ENCODE data around the gene CAMK1D. TPM values are rescaled to one million over a fixed set of nuclear protein-coding genes. Genes with fewer than 3 reads are reported as not detected.
A peak's percentile ranks its signal among the peaks of the same experiment; 100 is the strongest.

CAMK1D gene
- total RNA-seq, 1 donor = 11.2 TPM

DNA sequence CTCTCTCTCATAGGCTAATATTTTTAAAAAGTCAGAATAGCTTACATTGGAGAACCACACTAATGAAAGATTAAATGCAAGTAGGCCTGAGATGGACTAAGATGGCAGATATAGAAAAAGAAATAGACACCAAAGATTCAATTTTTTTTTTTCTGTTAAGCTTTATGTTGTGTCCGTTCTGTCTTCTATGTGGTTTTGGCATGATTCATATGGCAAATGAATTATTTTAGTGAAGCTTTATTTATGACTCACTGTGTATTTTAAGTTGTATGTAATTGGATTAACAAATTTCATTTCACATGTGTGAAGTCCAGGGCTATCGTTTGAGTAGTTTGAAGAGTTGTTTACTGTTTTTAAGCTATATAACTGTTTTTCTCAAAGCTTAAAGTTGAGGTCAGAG lies 214.8 kb downstream of the CAMK1D start:
- Histone ChIP-seq H2AFZ (ENCODE audit: low read length) (no peak overlapping the region), H3K36me3 (ENCODE audit: insufficient read depth, low read length) (no peaks in the 10 kb centered on the region), H3K79me2 (ENCODE audit: insufficient read depth, low read length) (no peaks in the 10 kb centered on the region), H3K4me3 (ENCODE audit: insufficient read depth, low read length) (no peak overlapping the region), H3K27ac (ENCODE audit: low read depth, low read length) (no peak overlapping the region), H4K20me1 (ENCODE audit: insufficient read depth, low read length) (no peaks in the 10 kb centered on the region), H3K4me2 (ENCODE audit: insufficient read depth, low read length) (no peak overlapping the region), H3K4me1 (ENCODE audit: insufficient read depth, low read length) (no peaks in the 10 kb centered on the region), H3K9me3 (ENCODE audit: low read depth, low read length) (no peaks in the 10 kb centered on the region), H3K27me3 (ENCODE audit: insufficient read depth, low read length) (peaks cover 6% of the 10 kb centered on the region)
- DNase-seq (ENCODE audit: insufficient read length, low spot score, missing footprints) = peak; percentile 74
- TF ChIP-seq, protein P1, sequence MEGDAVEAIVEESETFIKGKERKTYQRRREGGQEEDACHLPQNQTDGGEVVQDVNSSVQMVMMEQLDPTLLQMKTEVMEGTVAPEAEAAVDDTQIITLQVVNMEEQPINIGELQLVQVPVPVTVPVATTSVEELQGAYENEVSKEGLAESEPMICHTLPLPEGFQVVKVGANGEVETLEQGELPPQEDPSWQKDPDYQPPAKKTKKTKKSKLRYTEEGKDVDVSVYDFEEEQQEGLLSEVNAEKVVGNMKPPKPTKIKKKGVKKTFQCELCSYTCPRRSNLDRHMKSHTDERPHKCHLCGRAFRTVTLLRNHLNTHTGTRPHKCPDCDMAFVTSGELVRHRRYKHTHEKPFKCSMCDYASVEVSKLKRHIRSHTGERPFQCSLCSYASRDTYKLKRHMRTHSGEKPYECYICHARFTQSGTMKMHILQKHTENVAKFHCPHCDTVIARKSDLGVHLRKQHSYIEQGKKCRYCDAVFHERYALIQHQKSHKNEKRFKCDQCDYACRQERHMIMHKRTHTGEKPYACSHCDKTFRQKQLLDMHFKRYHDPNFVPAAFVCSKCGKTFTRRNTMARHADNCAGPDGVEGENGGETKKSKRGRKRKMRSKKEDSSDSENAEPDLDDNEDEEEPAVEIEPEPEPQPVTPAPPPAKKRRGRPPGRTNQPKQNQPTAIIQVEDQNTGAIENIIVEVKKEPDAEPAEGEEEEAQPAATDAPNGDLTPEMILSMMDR (IDR thresholded peaks at IDR 0.05; ENCODE audit: extremely low read depth, low read depth, low read length) = no peak

DNA sequence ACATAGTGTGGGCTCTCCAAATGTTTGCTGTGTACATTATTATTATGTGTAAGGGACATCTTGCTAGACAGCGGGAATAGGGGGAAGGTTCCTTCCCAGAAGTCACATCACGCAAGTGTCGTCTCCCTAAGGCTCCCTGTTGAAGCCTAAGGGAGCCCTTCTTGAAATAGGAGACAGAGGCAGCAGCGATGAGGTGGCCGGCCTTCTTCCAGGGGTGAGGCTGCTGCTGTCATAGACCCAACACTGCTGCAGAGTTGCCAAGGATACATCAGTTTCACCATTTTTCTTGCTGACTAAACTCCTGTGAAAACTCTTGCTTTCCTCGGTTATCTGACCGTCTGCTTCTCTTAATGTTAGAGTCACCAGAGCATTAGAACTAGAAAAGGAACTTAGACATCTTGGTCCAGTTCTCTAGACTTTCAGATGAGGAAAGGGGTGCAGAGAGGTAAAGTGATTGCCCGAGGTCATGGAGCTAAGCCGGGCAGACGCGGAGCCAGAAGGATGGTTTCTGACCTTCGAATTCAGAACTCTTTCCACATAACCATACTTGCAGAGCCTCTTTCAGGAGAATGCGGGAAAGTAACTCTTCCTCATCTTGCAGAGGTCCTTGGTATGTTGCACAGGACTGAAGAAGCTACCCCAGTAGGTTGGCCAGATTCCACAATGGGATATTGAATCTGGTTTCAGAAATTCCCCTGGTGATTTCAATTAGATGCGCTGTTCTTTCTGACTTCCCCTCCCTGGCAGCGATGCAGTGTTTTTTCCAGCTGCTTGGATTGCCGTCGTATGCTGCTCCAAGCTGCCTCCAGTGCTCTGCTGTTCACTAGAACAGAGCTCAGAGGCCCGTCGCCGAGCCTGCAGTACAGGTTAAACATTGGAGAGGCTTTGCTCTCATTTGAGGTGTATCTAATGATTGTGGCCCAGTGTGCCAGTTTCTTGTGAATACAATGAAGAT lies 217.1 kb downstream of the CAMK1D start:
- no peaks in the 10 kb centered on the region for H4K20me1 ChIP-seq (ENCODE audit: insufficient read depth, low read length)
- no peak overlapping the region for H2AFZ ChIP-seq (ENCODE audit: low read length)
- H3K36me3 ChIP-seq (ENCODE audit: insufficient read depth, low read length) = no peaks in the 10 kb centered on the region
- H3K4me1 ChIP-seq (ENCODE audit: insufficient read depth, low read length) = no peaks in the 10 kb centered on the region
- H3K27ac ChIP-seq (ENCODE audit: low read depth, low read length) = no peak overlapping the region
- peak; percentile 74 for DNase-seq (ENCODE audit: insufficient read length, low spot score, missing footprints)
- TF ChIP-seq, protein P1 (IDR thresholded peaks at IDR 0.05; ENCODE audit: extremely low read depth, low read depth, low read length) = no peak
- no peaks in the 10 kb centered on the region for H3K9me3 ChIP-seq (ENCODE audit: low read depth, low read length)
- no peaks in the 10 kb centered on the region for H3K79me2 ChIP-seq (ENCODE audit: insufficient read depth, low read length)
- peaks cover 6% of the 10 kb centered on the region for H3K27me3 ChIP-seq (ENCODE audit: insufficient read depth, low read length)
- no peak overlapping the region for H3K4me3 ChIP-seq (ENCODE audit: insufficient read depth, low read length)
- no peak overlapping the region for H3K4me2 ChIP-seq (ENCODE audit: insufficient read depth, low read length)

DNA sequence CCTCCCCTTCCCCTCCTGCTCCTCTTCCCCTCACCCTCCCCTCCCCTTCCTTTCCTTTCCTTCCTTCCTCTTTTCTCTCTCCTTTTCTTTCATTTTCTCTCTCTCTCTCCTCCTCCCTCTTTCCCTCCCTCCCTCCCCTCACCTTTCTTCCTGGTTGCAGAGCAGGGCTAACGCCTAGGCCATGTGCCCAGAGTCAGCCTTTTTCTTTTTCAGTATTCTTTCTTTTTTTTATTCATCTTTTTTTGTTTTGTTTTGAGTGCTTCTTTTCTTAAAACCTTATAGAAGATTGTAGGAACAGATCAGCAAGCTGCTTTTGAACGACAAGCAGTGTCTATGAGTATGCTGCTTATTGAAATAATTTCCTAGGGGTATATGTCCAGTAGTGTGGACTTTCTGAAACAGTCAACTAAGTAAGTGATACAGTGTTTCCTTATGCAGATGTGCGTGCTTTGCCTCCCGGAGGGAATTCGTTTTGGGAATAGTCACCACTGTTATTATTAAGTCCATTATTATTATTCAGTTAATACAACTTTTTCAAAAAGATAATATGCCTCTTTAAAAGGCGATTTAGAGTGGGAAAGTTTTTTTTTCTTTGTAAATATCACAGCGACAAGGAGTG lies 219.2 kb downstream of the CAMK1D start:
- H3K27me3 ChIP-seq (ENCODE audit: insufficient read depth, low read length) = peaks cover 4% of the 10 kb centered on the region
- H3K27ac ChIP-seq (ENCODE audit: low read depth, low read length) = no peak overlapping the region
- H3K4me3 ChIP-seq (ENCODE audit: insufficient read depth, low read length) = no peak overlapping the region
- DNase-seq (ENCODE audit: insufficient read length, low spot score, missing footprints) = no peak
- H3K9me3 ChIP-seq (ENCODE audit: low read depth, low read length) = no peaks in the 10 kb centered on the region
- TF ChIP-seq, protein P1 (IDR thresholded peaks at IDR 0.05; ENCODE audit: extremely low read depth, low read depth, low read length) = no peak
- H3K79me2 ChIP-seq (ENCODE audit: insufficient read depth, low read length) = no peaks in the 10 kb centered on the region
- H3K4me2 ChIP-seq (ENCODE audit: insufficient read depth, low read length) = no peak overlapping the region
- H3K36me3 ChIP-seq (ENCODE audit: insufficient read depth, low read length) = no peaks in the 10 kb centered on the region
- H3K4me1 ChIP-seq (ENCODE audit: insufficient read depth, low read length) = no peaks in the 10 kb centered on the region
- H4K20me1 ChIP-seq (ENCODE audit: insufficient read depth, low read length) = no peaks in the 10 kb centered on the region
- H2AFZ ChIP-seq (ENCODE audit: low read length) = no peak overlapping the region

DNA sequence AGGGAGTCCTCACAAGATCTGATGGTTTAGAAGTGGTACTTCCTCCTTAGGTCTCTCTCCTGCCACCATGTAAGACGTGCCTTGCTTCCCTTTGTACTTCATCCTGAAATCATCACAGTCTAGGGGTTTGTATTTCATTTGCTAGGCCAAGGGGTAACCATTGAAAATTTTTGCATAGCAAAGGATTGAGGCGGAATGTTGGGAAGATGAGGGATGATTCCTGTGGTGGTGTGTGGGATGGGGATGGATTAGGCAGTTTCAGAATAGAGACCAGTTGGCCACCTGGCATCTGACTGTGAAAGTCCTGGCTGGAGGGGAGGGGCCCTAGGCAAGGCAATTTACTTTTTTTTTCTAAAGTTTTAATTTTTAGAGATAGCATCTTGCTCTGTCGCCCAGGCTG lies 222.9 kb downstream of the CAMK1D start:
- no peak for DNase-seq (ENCODE audit: insufficient read length, low spot score, missing footprints)
- H2AFZ ChIP-seq (ENCODE audit: low read length) = no peak overlapping the region
- H3K27ac ChIP-seq (ENCODE audit: low read depth, low read length) = no peak overlapping the region

More for the DNA sequence above, 222.9 kb downstream of the CAMK1D start:
- Histone ChIP-seq H3K36me3 (ENCODE audit: insufficient read depth, low read length) (no peaks in the 10 kb centered on the region), H3K9me3 (ENCODE audit: low read depth, low read length) (no peaks in the 10 kb centered on the region), H4K20me1 (ENCODE audit: insufficient read depth, low read length) (no peaks in the 10 kb centered on the region), H3K79me2 (ENCODE audit: insufficient read depth, low read length) (no peaks in the 10 kb centered on the region), H3K4me2 (ENCODE audit: insufficient read depth, low read length) (no peak overlapping the region), H3K27me3 (ENCODE audit: insufficient read depth, low read length) (peaks cover 3% of the 10 kb centered on the region), H3K4me1 (ENCODE audit: insufficient read depth, low read length) (no peaks in the 10 kb centered on the region), H3K4me3 (ENCODE audit: insufficient read depth, low read length) (no peak overlapping the region)
- TF ChIP-seq, protein P1 (IDR thresholded peaks at IDR 0.05; ENCODE audit: extremely low read depth, low read depth, low read length) = no peak

Data from osteoblast (primary cell).